HEK293 (cell line): ENCODE measurements around the gene MTCH2.

Source experiments
- CTCF ChIA-PET: fragments of 350-600 bp; formaldehyde crosslinking; extraction: SDS; loops from one replicate; lab custom pipeline; 2021; ENCODE audit warnings: antibody characterized with exemption; lab: Yijun Ruan, JAX
- POLR2A ChIA-PET: fragments of 300-600 bp; formaldehyde crosslinking; extraction: SDS; loops from one replicate; lab custom pipeline; 2020; ENCODE audit warnings: antibody characterized with exemption, inconsistent platforms; lab: Yijun Ruan, JAX
- H3K27ac ChIP-seq: fragments of 200-500 bp; sonication (Bioruptor generic); 2 replicates; pipeline ENCODE4 v1.5.1; 2014; ENCODE audit warnings: low read depth, low read length, control low read depth, inconsistent platforms; ENCODE audit errors: extremely low read depth
- H3K36me3 ChIP-seq, 2 experiments: fragments of 200-500 bp in 1 of 2; sonication (Bioruptor generic) in 1 of 2; 1 replicate in 1 of 2; 2 replicates in 1 of 2; pipeline ENCODE4 v1.5.1; 2014 to 2017; ENCODE audit warnings: inconsistent platforms in 2 of 2, low read length in 2 of 2; ENCODE audit not compliant: control insufficient read depth in 2 of 2, insufficient read depth in 1 of 2
- H3K4me1 ChIP-seq: fragments of 200-500 bp; sonication (Bioruptor generic); 2 replicates; pipeline ENCODE4 v1.5.1; 2014; ENCODE audit warnings: mild to moderate bottlenecking, low read length, inconsistent platforms; ENCODE audit not compliant: control insufficient read depth, insufficient read depth
- H3K4me3 ChIP-seq: 2 replicates; pipeline ENCODE4 v1.5.1; 2011; ENCODE audit warnings: low read depth, mild to moderate bottlenecking, control low read depth, low read length, moderate library complexity
- H3K9me3 ChIP-seq: fragments of 200-500 bp; sonication (Bioruptor generic); 2 replicates; pipeline ENCODE4 v1.5.1; 2014; ENCODE audit warnings: low read depth, low read length, inconsistent platforms; ENCODE audit not compliant: control insufficient read depth, insufficient read depth
- HOXD13 ChIP-seq: sonication (generic); formaldehyde crosslinking; IDR thresholded peaks from 2 replicates; pipeline ENCODE4 v1.8.0; 2022; ENCODE audit warnings: missing genetic modification reagents, borderline replicate concordance
- KLF10 ChIP-seq: fragments of 450-650 bp; IDR thresholded peaks from 2 replicates; pipeline ENCODE4 v1.5.1; 2018; ENCODE audit warnings: missing biosample characterization, mild to moderate bottlenecking, missing genetic modification characterization
- RBAK ChIP-seq: fragments of 450-650 bp; formaldehyde crosslinking; IDR thresholded peaks from 2 replicates; pipeline ENCODE4 v1.5.1; 2016; ENCODE audit warnings: missing biosample characterization, missing genetic modification characterization
- SETDB1 ChIP-seq: IDR thresholded peaks from one replicate; pipeline ENCODE4 v1.6.1; 2017; ENCODE audit warnings: mild to moderate bottlenecking, low read length, moderate library complexity, mixed read lengths; ENCODE audit not compliant: insufficient read length
- ZBTB11 ChIP-seq: fragments of 450-650 bp; formaldehyde crosslinking; conservative IDR thresholded peaks from 2 replicates; pipeline ENCODE4 v1.5.1; 2016; ENCODE audit warnings: low read depth, missing biosample characterization, missing genetic modification characterization
- ZBTB6 ChIP-seq: fragments of 450-650 bp; formaldehyde crosslinking; IDR thresholded peaks from 2 replicates; pipeline ENCODE4 v1.5.1; 2017; ENCODE audit warnings: missing biosample characterization, missing genetic modification characterization
- ZBTB7A ChIP-seq: fragments of 450-650 bp; formaldehyde crosslinking; IDR thresholded peaks from 2 replicates; pipeline ENCODE4 v1.5.1; 2016; ENCODE audit warnings: low read depth, missing biosample characterization, missing genetic modification characterization
- ZNF10 ChIP-seq: fragments of 450-650 bp; formaldehyde crosslinking; IDR thresholded peaks from 2 replicates; pipeline ENCODE4 v1.5.1; 2017; ENCODE audit warnings: missing biosample characterization, missing genetic modification characterization
- ZNF18 ChIP-seq: fragments of 450-650 bp; formaldehyde crosslinking; IDR thresholded peaks from 2 replicates; pipeline ENCODE4 v1.5.1; 2016; ENCODE audit warnings: missing biosample characterization, missing genetic modification characterization
- ZNF19 ChIP-seq: fragments of 450-650 bp; formaldehyde crosslinking; IDR thresholded peaks from 2 replicates; pipeline ENCODE4; 2016; ENCODE audit warnings: missing biosample characterization, missing genetic modification characterization, low read depth
- ZNF530 ChIP-seq: fragments of 450-650 bp; formaldehyde crosslinking; IDR thresholded peaks from 2 replicates; pipeline ENCODE4 v1.5.1; 2016; ENCODE audit warnings: low read depth, missing biosample characterization, missing genetic modification characterization
- ZNF549 ChIP-seq: fragments of 450-650 bp; IDR thresholded peaks from 2 replicates; pipeline ENCODE4 v1.5.1; 2018; ENCODE audit warnings: missing biosample characterization, missing genetic modification characterization, mild to moderate bottlenecking, inconsistent platforms, moderate library complexity
- ZNF701 ChIP-seq: fragments of 450-650 bp; formaldehyde crosslinking; IDR thresholded peaks from 2 replicates; pipeline ENCODE4 v1.5.1; 2016; ENCODE audit warnings: missing biosample characterization, missing genetic modification characterization
- ZNF747 ChIP-seq: fragments of 450-650 bp; formaldehyde crosslinking; IDR thresholded peaks from 2 replicates; pipeline ENCODE4 v1.5.1; 2016; ENCODE audit warnings: missing biosample characterization, missing genetic modification characterization
- ZNF776 ChIP-seq: fragments of 450-650 bp; formaldehyde crosslinking; IDR thresholded peaks from 2 replicates; pipeline ENCODE4 v1.5.0; 2017; ENCODE audit warnings: missing biosample characterization, missing genetic modification characterization, borderline replicate concordance
- TF ChIP-seq, protein P1 (sequence below): fragments of 450-650 bp; formaldehyde crosslinking; IDR thresholded peaks from 2 replicates; pipeline ENCODE4 v1.5.1; 2016; ENCODE audit warnings: missing biosample characterization, missing genetic modification characterization, borderline replicate concordance
- TF ChIP-seq, protein P2 (sequence below): fragments of 450-650 bp; formaldehyde crosslinking; IDR thresholded peaks from 2 replicates; pipeline ENCODE4 v1.5.1; 2016; ENCODE audit warnings: missing biosample characterization, missing genetic modification characterization

MTCH2 gene

GRCh38 chr11:47656260-47656885 lies 14.0 kb upstream of the MTCH2 start:
- no peak overlapping the region for H3K27ac ChIP-seq
- no peaks in the 10 kb centered on the region for H3K9me3 ChIP-seq
- no peaks in the 10 kb centered on the region for H3K4me1 ChIP-seq
- CTCF ChIA-PET: no interaction called here
- no peak overlapping the region for H3K4me3 ChIP-seq
- POLR2A ChIA-PET: interaction anchor here (0.6 kb wide), 1 partner anchor 22 kb away, joined by 8 read pairs; no protein-coding TSS in a partner anchor
- no peaks in the 10 kb centered on the region for H3K36me3 ChIP-seq
- TF ChIP-seq ZBTB6 (tag by site-specific recombination): no peak
- no peak for TF ChIP-seq ZNF530 (tag by site-specific recombination)
- TF ChIP-seq HOXD13 (CRISPR knock-in tag): no peak
- TF ChIP-seq ZNF549 (tag by site-specific recombination): no peak
- TF ChIP-seq KLF10 (tag by site-specific recombination): no peak
- no peak for TF ChIP-seq RBAK (tag by site-specific recombination)
- TF ChIP-seq, protein P1, sequence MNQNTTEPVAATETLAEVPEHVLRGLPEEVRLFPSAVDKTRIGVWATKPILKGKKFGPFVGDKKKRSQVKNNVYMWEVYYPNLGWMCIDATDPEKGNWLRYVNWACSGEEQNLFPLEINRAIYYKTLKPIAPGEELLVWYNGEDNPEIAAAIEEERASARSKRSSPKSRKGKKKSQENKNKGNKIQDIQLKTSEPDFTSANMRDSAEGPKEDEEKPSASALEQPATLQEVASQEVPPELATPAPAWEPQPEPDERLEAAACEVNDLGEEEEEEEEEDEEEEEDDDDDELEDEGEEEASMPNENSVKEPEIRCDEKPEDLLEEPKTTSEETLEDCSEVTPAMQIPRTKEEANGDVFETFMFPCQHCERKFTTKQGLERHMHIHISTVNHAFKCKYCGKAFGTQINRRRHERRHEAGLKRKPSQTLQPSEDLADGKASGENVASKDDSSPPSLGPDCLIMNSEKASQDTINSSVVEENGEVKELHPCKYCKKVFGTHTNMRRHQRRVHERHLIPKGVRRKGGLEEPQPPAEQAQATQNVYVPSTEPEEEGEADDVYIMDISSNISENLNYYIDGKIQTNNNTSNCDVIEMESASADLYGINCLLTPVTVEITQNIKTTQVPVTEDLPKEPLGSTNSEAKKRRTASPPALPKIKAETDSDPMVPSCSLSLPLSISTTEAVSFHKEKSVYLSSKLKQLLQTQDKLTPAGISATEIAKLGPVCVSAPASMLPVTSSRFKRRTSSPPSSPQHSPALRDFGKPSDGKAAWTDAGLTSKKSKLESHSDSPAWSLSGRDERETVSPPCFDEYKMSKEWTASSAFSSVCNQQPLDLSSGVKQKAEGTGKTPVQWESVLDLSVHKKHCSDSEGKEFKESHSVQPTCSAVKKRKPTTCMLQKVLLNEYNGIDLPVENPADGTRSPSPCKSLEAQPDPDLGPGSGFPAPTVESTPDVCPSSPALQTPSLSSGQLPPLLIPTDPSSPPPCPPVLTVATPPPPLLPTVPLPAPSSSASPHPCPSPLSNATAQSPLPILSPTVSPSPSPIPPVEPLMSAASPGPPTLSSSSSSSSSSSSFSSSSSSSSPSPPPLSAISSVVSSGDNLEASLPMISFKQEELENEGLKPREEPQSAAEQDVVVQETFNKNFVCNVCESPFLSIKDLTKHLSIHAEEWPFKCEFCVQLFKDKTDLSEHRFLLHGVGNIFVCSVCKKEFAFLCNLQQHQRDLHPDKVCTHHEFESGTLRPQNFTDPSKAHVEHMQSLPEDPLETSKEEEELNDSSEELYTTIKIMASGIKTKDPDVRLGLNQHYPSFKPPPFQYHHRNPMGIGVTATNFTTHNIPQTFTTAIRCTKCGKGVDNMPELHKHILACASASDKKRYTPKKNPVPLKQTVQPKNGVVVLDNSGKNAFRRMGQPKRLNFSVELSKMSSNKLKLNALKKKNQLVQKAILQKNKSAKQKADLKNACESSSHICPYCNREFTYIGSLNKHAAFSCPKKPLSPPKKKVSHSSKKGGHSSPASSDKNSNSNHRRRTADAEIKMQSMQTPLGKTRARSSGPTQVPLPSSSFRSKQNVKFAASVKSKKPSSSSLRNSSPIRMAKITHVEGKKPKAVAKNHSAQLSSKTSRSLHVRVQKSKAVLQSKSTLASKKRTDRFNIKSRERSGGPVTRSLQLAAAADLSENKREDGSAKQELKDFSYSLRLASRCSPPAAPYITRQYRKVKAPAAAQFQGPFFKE (tag by site-specific recombination): no peak
- no peak for TF ChIP-seq ZNF18 (tag by site-specific recombination)
- no peak for TF ChIP-seq ZNF10 (tag by site-specific recombination)
- TF ChIP-seq ZNF701 (tag by site-specific recombination): no peak
- TF ChIP-seq ZNF19 (tag by site-specific recombination): no peak
- no peak for TF ChIP-seq ZBTB7A (tag by site-specific recombination)

DNA sequence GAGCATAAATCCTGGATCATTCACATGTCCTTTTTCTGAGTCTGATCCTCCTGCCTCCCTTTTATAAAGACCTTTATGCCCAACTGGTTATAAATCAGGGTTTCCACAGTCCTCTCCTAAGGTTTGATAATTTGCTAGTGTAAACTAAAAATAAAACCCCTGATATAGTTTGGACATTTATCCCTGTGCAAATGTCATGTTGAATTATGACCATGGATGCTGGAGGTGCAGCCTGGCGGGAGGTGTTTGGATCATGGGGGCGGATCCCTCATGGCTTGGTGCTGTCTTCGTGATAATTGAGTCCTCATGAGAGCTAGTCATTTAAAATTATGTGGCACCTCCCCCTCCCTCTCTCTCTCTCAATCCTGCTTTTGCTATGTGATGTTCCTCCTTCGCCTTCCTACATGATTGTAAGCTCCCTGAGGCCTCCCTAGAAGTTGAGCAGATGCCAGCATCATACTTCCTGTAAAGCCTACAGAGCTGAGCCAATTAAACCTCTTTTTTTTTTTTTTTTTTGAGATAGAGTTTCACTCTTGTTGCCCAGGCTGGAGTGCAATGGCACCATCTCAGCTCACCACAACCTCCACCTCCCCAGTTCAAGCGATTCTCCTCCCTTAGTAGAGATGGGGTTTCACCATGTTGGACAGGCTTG lies 9.6 kb upstream of the MTCH2 start:
- ChIA-PET POLR2A (no interaction called here), CTCF (interaction anchor here (0.7 kb wide), 1 partner anchor 28 kb away, joined by 4 read pairs; no protein-coding TSS in a partner anchor)
- Histone ChIP-seq H3K4me3 (no peak overlapping the region), H3K36me3 (no peaks in the 10 kb centered on the region), H3K9me3 (no peaks in the 10 kb centered on the region)
- TF ChIP-seq ZNF701 (tag by site-specific recombination) (no peak), ZBTB11 (tag by site-specific recombination) (no peak), ZNF747 (tag by site-specific recombination) (no peak), ZNF776 (tag by site-specific recombination) (peak; percentile 84; the same call in 1 of the 2 replicates), SETDB1 (peak; percentile 28), RBAK (tag by site-specific recombination) (no peak)
- TF ChIP-seq, protein P2, sequence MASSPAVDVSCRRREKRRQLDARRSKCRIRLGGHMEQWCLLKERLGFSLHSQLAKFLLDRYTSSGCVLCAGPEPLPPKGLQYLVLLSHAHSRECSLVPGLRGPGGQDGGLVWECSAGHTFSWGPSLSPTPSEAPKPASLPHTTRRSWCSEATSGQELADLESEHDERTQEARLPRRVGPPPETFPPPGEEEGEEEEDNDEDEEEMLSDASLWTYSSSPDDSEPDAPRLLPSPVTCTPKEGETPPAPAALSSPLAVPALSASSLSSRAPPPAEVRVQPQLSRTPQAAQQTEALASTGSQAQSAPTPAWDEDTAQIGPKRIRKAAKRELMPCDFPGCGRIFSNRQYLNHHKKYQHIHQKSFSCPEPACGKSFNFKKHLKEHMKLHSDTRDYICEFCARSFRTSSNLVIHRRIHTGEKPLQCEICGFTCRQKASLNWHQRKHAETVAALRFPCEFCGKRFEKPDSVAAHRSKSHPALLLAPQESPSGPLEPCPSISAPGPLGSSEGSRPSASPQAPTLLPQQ: no peak
- TF ChIP-seq, all 188 proteins: peak for 2
- Histone ChIP-seq H3K27ac (no peak overlapping the region), H3K4me1 (no peaks in the 10 kb centered on the region)
